Measurements from ENCODE around the gene COX6B2. TPM values are rescaled to one million over a fixed set of nuclear protein-coding genes. Genes with fewer than 3 reads are reported as not detected.
"Not testable (repeated sequence)": the region's sequence is repeated elsewhere in the genome, so short reads cannot be mapped to it uniquely, and the experiment has no call there.

Gene COX6B2
- total RNA-seq, result 0.31 TPM

GRCh38 chr19:55354698-55355212, at the start of gene COX6B2:
TSS of gene COX6B2 (minus strand) at chr19:55354719. CDS start at chr19:55354521, 198 bp downstream.
- no peak for DNase-seq (ENCODE audit: low spot score)
- no peak for ATAC-seq
- intact Hi-C loops (cut with DNase I), result no loop called here

GRCh38 chr19:55402509-55402908, 48.0 kb upstream of the COX6B2 start:
- intact Hi-C loops (cut with DNase I), result no loop called here
- no peak for DNase-seq (ENCODE audit: low spot score)
- no peak for ATAC-seq

GRCh38 chr19:55401390-55401789, 46.9 kb upstream of the COX6B2 start:
- ATAC-seq; intact Hi-C loops (cut with DNase I); DNase-seq (ENCODE audit: low spot score): not testable (repeated sequence)

GRCh38 chr19:55400281-55401087, 46.0 kb upstream of the COX6B2 start:
- DNase-seq (ENCODE audit: low spot score) (no peak), ATAC-seq (no peak)
- intact Hi-C loops (cut with DNase I), result no loop called here

GRCh38 chr19:55398200-55398925, 43.8 kb upstream of the COX6B2 start:
- intact Hi-C loops (cut with DNase I), result no loop called here
- ATAC-seq, result no peak
- no peak for DNase-seq (ENCODE audit: low spot score)

GRCh38 chr19:55392820-55393761, 38.6 kb upstream of the COX6B2 start:
- intact Hi-C loops (cut with DNase I), result no loop called here
- DNase-seq (ENCODE audit: low spot score) (no peak), ATAC-seq (no peak)

GRCh38 chr19:55391702-55392615, 37.4 kb upstream of the COX6B2 start:
- intact Hi-C loops (cut with DNase I), result no loop called here
- DNase-seq (ENCODE audit: low spot score) (no peak), ATAC-seq (no peak)

- no peak for ATAC-seq
- intact Hi-C loops (cut with DNase I), result no loop called here
- no peak for DNase-seq (ENCODE audit: low spot score)
Observed at GRCh38 chr19:55391191-55391670, 36.7 kb upstream of the COX6B2 start.

- DNase-seq (ENCODE audit: low spot score), result no peak
- intact Hi-C loops (cut with DNase I), result no loop called here
- no peak for ATAC-seq
Observed at GRCh38 chr19:55390461-55390880, 36.0 kb upstream of the COX6B2 start.

- no peak for DNase-seq (ENCODE audit: low spot score)
- intact Hi-C loops (cut with DNase I), result no loop called here
- ATAC-seq, result no peak
Observed at GRCh38 chr19:55389386-55390317, 35.1 kb upstream of the COX6B2 start.

GRCh38 chr19:55387736-55388497, 33.4 kb upstream of the COX6B2 start:
- intact Hi-C loops (cut with DNase I), result no loop called here
- ATAC-seq, result no peak
- no peak for DNase-seq (ENCODE audit: low spot score)

GRCh38 chr19:55386493-55386971, 32.0 kb upstream of the COX6B2 start:
- intact Hi-C loops (cut with DNase I), result no loop called here
- no peak for ATAC-seq
- DNase-seq (ENCODE audit: low spot score), result no peak

- ATAC-seq, result peak; percentile 95
- intact Hi-C loops (cut with DNase I), result no loop called here
Observed at GRCh38 chr19:55385724-55386492, 31.4 kb upstream of the COX6B2 start, which contains the start of gene RPL28. TSS of gene RPL28 (plus strand) at chr19:55385932. CDS start at chr19:55386358, 426 bp downstream.

GRCh38 chr19:55384920-55385723, 30.6 kb upstream of the COX6B2 start:
- peak; percentile 95 for ATAC-seq
- intact Hi-C loops (cut with DNase I), result loop anchor here (5.0 kb wide), 1 partner anchor 83 kb away; no protein-coding TSS in a partner anchor
- peak; percentile 99 for DNase-seq (ENCODE audit: low spot score)

More at GRCh38 chr19:55385724-55386492, 31.4 kb upstream of the COX6B2 start, which contains the start of gene RPL28:
- DNase-seq (ENCODE audit: low spot score), result peak; percentile 99
